ENCODE measurements around the gene NECTIN4.

NECTIN4 gene

GRCh38 chr1:161089251-161089924, at the start of gene NECTIN4:
Gene NECTIN4, minus strand, starts transcription at chr1:161089558. Its CDS starts 262 bp downstream, at chr1:161089296.
- TF ChIP-seq TAF1 (IDR thresholded peaks at IDR 0.05; ENCODE audit: low read depth) (no peak), EGR1 (IDR thresholded peaks at IDR 0.05) (peak; percentile 60; the same call in 1 of the 2 replicates), FOXM1 (IDR thresholded peaks at IDR 0.05; ENCODE audit: borderline replicate concordance, low read depth) (no peak), MAX (IDR thresholded peaks at IDR 0.05) (peak; percentile 94), TCF12 (IDR thresholded peaks at IDR 0.05; ENCODE audit: low read depth) (peak; percentile 82), YY1 (IDR thresholded peaks at IDR 0.05; ENCODE audit: low read depth) (0 out of 2 replicates have a peak, but pooled peaks have one; percentile 46), TEAD4 (IDR thresholded peaks at IDR 0.05) (0 out of 2 replicates have a peak, but pooled peaks have one; percentile 40), ZBTB7A (IDR thresholded peaks at IDR 0.05; ENCODE audit: low read depth) (no peak), CEBPB (IDR thresholded peaks at IDR 0.05) (no peak), RAD21 (IDR thresholded peaks at IDR 0.05; ENCODE audit: low read depth) (no peak), CREB1 (IDR thresholded peaks at IDR 0.05; ENCODE audit: low read depth) (no peak), EP300 (IDR thresholded peaks at IDR 0.05; ENCODE audit: borderline replicate concordance) (peak; percentile 67; the same call in 1 of the 2 replicates), NFIC (IDR thresholded peaks at IDR 0.05) (peak; percentile 80)
- TF ChIP-seq, protein P1, sequence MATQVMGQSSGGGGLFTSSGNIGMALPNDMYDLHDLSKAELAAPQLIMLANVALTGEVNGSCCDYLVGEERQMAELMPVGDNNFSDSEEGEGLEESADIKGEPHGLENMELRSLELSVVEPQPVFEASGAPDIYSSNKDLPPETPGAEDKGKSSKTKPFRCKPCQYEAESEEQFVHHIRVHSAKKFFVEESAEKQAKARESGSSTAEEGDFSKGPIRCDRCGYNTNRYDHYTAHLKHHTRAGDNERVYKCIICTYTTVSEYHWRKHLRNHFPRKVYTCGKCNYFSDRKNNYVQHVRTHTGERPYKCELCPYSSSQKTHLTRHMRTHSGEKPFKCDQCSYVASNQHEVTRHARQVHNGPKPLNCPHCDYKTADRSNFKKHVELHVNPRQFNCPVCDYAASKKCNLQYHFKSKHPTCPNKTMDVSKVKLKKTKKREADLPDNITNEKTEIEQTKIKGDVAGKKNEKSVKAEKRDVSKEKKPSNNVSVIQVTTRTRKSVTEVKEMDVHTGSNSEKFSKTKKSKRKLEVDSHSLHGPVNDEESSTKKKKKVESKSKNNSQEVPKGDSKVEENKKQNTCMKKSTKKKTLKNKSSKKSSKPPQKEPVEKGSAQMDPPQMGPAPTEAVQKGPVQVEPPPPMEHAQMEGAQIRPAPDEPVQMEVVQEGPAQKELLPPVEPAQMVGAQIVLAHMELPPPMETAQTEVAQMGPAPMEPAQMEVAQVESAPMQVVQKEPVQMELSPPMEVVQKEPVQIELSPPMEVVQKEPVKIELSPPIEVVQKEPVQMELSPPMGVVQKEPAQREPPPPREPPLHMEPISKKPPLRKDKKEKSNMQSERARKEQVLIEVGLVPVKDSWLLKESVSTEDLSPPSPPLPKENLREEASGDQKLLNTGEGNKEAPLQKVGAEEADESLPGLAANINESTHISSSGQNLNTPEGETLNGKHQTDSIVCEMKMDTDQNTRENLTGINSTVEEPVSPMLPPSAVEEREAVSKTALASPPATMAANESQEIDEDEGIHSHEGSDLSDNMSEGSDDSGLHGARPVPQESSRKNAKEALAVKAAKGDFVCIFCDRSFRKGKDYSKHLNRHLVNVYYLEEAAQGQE (IDR thresholded peaks at IDR 0.05; ENCODE audit: low read depth): no peak
- TF ChIP-seq, protein P2, sequence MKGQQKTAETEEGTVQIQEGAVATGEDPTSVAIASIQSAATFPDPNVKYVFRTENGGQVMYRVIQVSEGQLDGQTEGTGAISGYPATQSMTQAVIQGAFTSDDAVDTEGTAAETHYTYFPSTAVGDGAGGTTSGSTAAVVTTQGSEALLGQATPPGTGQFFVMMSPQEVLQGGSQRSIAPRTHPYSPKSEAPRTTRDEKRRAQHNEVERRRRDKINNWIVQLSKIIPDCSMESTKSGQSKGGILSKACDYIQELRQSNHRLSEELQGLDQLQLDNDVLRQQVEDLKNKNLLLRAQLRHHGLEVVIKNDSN (IDR thresholded peaks at IDR 0.05): peak; percentile 46

DNA sequence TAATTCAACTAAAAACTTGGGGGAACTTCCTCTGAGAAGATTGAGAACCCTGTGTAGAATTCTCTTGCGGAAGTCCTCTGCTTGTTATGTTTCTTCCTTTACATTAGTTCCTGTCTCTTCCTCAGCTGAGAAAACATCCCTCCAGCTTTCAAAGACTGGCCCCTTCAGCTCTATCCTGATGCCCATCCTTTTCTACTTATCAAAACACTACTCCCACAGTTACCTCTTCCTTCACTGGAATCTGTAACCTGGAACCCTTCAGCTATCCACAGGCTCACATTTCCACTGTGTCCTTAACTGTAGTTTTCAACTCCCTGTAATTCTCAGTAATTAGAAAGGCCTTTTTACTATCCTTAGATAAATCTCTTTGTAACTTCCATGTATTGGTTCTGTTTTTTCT, 49.1 kb upstream of the NECTIN4 start:
- TF ChIP-seq NFIC (IDR thresholded peaks at IDR 0.05) (no peak), TCF12 (IDR thresholded peaks at IDR 0.05; ENCODE audit: low read depth) (no peak), EGR1 (IDR thresholded peaks at IDR 0.05) (no peak), TEAD4 (IDR thresholded peaks at IDR 0.05) (no peak), MAX (IDR thresholded peaks at IDR 0.05) (no peak), RAD21 (IDR thresholded peaks at IDR 0.05; ENCODE audit: low read depth) (no peak), TAF1 (IDR thresholded peaks at IDR 0.05; ENCODE audit: low read depth) (no peak), EP300 (IDR thresholded peaks at IDR 0.05; ENCODE audit: borderline replicate concordance) (no peak), FOXM1 (IDR thresholded peaks at IDR 0.05; ENCODE audit: borderline replicate concordance, low read depth) (no peak), ZBTB7A (IDR thresholded peaks at IDR 0.05; ENCODE audit: low read depth) (no peak), CEBPB (IDR thresholded peaks at IDR 0.05) (no peak), CREB1 (IDR thresholded peaks at IDR 0.05; ENCODE audit: low read depth) (no peak), YY1 (IDR thresholded peaks at IDR 0.05; ENCODE audit: low read depth) (no peak)
- TF ChIP-seq, protein P2 (IDR thresholded peaks at IDR 0.05): no peak
- TF ChIP-seq, protein P1 (IDR thresholded peaks at IDR 0.05; ENCODE audit: low read depth): no peak

DNA sequence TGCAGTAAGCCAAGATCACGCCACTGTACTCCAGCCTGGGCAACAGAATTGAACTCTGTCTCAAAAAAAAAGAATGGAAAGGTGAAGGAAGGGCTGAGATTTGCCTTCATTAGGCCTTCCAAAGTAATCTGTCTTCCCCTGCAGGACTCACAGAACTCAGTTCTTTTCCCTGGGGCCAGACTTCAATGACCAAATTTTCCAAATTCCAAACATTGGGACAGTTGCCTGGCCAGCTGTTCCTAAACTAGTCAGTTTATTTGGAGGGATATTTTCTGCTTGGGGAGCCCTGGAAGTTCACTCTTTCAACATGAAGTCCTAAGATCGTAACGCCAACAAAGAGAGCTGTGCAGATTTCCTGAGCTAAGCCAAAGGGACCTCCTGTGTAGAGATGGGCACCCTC, 48.5 kb upstream of the NECTIN4 start:
- TF ChIP-seq TCF12 (IDR thresholded peaks at IDR 0.05; ENCODE audit: low read depth) (no peak), FOXM1 (IDR thresholded peaks at IDR 0.05; ENCODE audit: borderline replicate concordance, low read depth) (no peak), EGR1 (IDR thresholded peaks at IDR 0.05) (no peak), EP300 (IDR thresholded peaks at IDR 0.05; ENCODE audit: borderline replicate concordance) (no peak), NFIC (IDR thresholded peaks at IDR 0.05) (no peak), RAD21 (IDR thresholded peaks at IDR 0.05; ENCODE audit: low read depth) (no peak), TEAD4 (IDR thresholded peaks at IDR 0.05) (no peak), ZBTB7A (IDR thresholded peaks at IDR 0.05; ENCODE audit: low read depth) (no peak), CEBPB (IDR thresholded peaks at IDR 0.05) (no peak), CREB1 (IDR thresholded peaks at IDR 0.05; ENCODE audit: low read depth) (no peak)
- TF ChIP-seq, protein P2 (IDR thresholded peaks at IDR 0.05): no peak
- TF ChIP-seq, protein P1 (IDR thresholded peaks at IDR 0.05; ENCODE audit: low read depth): no peak
